Esophagus muscularis mucosa (tissue), 3 donors: ENCODE results near the gene ADSS1.

ENCODE experiments used
- CTCF ChIP-seq, 3 experiments: fragments of 200-600 bp in 2 of 3; fragments of 450-650 bp in 1 of 3; sonication (generic) in 2 of 3; IDR thresholded peaks; one replicate each; pipeline ENCODE4 v1.5.1; 2017 to 2019; ENCODE audit warnings: antibody characterized with exemption in 3 of 3, mild to moderate bottlenecking in 2 of 3, moderate library complexity in 1 of 3
- POLR2A ChIP-seq: fragments of 450-650 bp; IDR thresholded peaks from one replicate; pipeline ENCODE4 v1.6.1; 2017; ENCODE audit warnings: antibody characterized with exemption, moderate library complexity, mild to moderate bottlenecking, low read depth
- POLR2AphosphoS5 ChIP-seq, 2 donors: sonication (generic); formaldehyde crosslinking; IDR thresholded peaks; one replicate each; pipeline ENCODE4 v1.6.1; 2017; ENCODE audit warnings: antibody characterized with exemption in 2 of 2

GRCh38 chr14:104741108-104741802 lies 17.2 kb downstream of the ADSS1 start:
- no peak for TF ChIP-seq CTCF (IDR thresholded peaks at IDR 0.05)
- no peak for TF ChIP-seq POLR2A
- TF ChIP-seq POLR2AphosphoS5 (IDR thresholded peaks at IDR 0.05) = no peak
